HEK293T (cell line): ENCODE data around the gene LGALS8.
"Not testable (repeated sequence)": the region's sequence is repeated elsewhere in the genome, so short reads cannot be mapped to it uniquely, and the experiment has no call there.

Source experiments
- CTCF ChIA-PET: fragments of 350-600 bp; formaldehyde crosslinking; extraction: SDS; loops from one replicate; lab custom pipeline; 2021; ENCODE audit warnings: antibody characterized with exemption, inconsistent platforms; lab: Yijun Ruan, JAX
- POLR2A ChIA-PET: fragments of 350-600 bp; formaldehyde crosslinking; extraction: SDS; loops from one replicate; lab custom pipeline; 2020; ENCODE audit warnings: antibody characterized with exemption, inconsistent platforms; lab: Yijun Ruan, JAX
- DNase-seq: peaks from one replicate; pipeline ENCODE4 v3.0.0; 2012; ENCODE audit warnings: mixed read lengths; ENCODE audit errors: extremely low spot score
- ARNT ChIP-seq: fragments of 450-650 bp; IDR thresholded peaks from 2 replicates; pipeline ENCODE4 v1.6.1; 2017; ENCODE audit warnings: mild to moderate bottlenecking
- BHLHE40 ChIP-seq: fragments of 450-650 bp; IDR thresholded peaks from 2 replicates; pipeline ENCODE4 v1.6.1; 2016; ENCODE audit warnings: mild to moderate bottlenecking, moderate library complexity, borderline replicate concordance
- CTBP1 ChIP-seq: fragments of 450-650 bp; IDR thresholded peaks from 2 replicates; pipeline ENCODE4 v1.6.1; 2016; ENCODE audit warnings: borderline replicate concordance
- ELF4 ChIP-seq: fragments of 450-650 bp; IDR thresholded peaks from 2 replicates; pipeline ENCODE4 v1.6.1; 2017; ENCODE audit warnings: antibody characterized with exemption
- FOXA1 ChIP-seq: fragments of 450-650 bp; IDR thresholded peaks from 2 replicates; pipeline ENCODE4 v1.6.1; 2016; ENCODE audit warnings: mild to moderate bottlenecking
- FOXK2 ChIP-seq: fragments of 450-650 bp; IDR thresholded peaks from 2 replicates; pipeline ENCODE4 v1.6.1; 2016; ENCODE audit warnings: mild to moderate bottlenecking
- FOXM1 ChIP-seq: fragments of 450-650 bp; IDR thresholded peaks from 2 replicates; pipeline ENCODE4 v1.6.1; 2017; ENCODE audit warnings: mild to moderate bottlenecking, borderline replicate concordance
- HDGF ChIP-seq: fragments of 450-650 bp; IDR thresholded peaks from 2 replicates; pipeline ENCODE4 v1.6.1; 2017; ENCODE audit warnings: antibody characterized with exemption, borderline replicate concordance
- L3MBTL2 ChIP-seq: fragments of 450-650 bp; conservative IDR thresholded peaks from 2 replicates; pipeline ENCODE4 v1.6.1; 2016; ENCODE audit warnings: mild to moderate bottlenecking
- LEF1 ChIP-seq: fragments of 450-650 bp; IDR thresholded peaks from 2 replicates; pipeline ENCODE4 v1.6.1; 2017; ENCODE audit warnings: mild to moderate bottlenecking, borderline replicate concordance
- NFRKB ChIP-seq: fragments of 450-650 bp; IDR thresholded peaks from 2 replicates; pipeline ENCODE4 v1.6.1; 2016; ENCODE audit warnings: mild to moderate bottlenecking, moderate library complexity
- PKNOX1 ChIP-seq: fragments of 450-650 bp; IDR thresholded peaks from 2 replicates; pipeline ENCODE4 v1.6.1; 2016
- SP1 ChIP-seq: fragments of 450-650 bp; IDR thresholded peaks from 2 replicates; pipeline ENCODE4 v1.6.1; 2017
- SUZ12 ChIP-seq: fragments of 450-650 bp; IDR thresholded peaks from 2 replicates; pipeline ENCODE4 v1.6.1; 2016; ENCODE audit warnings: mild to moderate bottlenecking
- TARDBP ChIP-seq: fragments of 450-650 bp; IDR thresholded peaks from 2 replicates; pipeline ENCODE4 v1.6.1; 2016
- ZNF384 ChIP-seq: fragments of 450-650 bp; IDR thresholded peaks from 2 replicates; pipeline ENCODE4 v1.6.1; 2016

The LGALS8 gene

GRCh38 chr1:236495467-236496112, 28.2 kb upstream of the LGALS8 start:
- ChIA-PET POLR2A (no interaction called here), CTCF (interaction anchor here (0.6 to 1.4 kb wide), 2 partner anchors 8 to 337 kb away, joined by 3 read pairs; no protein-coding TSS in a partner anchor)
- TF ChIP-seq FOXA1 (no peak), HDGF (no peak), SUZ12 (no peak), NFRKB (no peak), SP1 (no peak), LEF1 (no peak), L3MBTL2 (no peak), BHLHE40 (no peak), FOXK2 (no peak), ARNT (no peak), FOXM1 (no peak), ELF4 (no peak), ZNF384 (no peak), CTBP1 (no peak), PKNOX1 (no peak), TARDBP (no peak)
- no peak for DNase-seq

GRCh38 chr1:236497908-236498307, 25.9 kb upstream of the LGALS8 start:
- ChIA-PET POLR2A (no interaction called here), CTCF (interaction anchor here (0.6 kb wide), 1 partner anchor 89 kb away, joined by 3 read pairs; no protein-coding TSS in a partner anchor)
- DNase-seq, result no peak
- TF ChIP-seq CTBP1, result no peak
- no peak for TF ChIP-seq HDGF
- TF ChIP-seq NFRKB, result no peak
- TF ChIP-seq PKNOX1, result no peak
- TF ChIP-seq ZNF384, result no peak
- no peak for TF ChIP-seq FOXA1

GRCh38 chr1:236501093-236501492, 22.7 kb upstream of the LGALS8 start:
- ChIA-PET POLR2A (no interaction called here), CTCF (interaction anchor here (0.9 kb wide), 1 partner anchor 11 kb away, joined by 3 read pairs; no protein-coding TSS in a partner anchor)
- TF ChIP-seq LEF1 (no peak), SP1 (no peak), FOXK2 (no peak), BHLHE40 (no peak), SUZ12 (no peak), ELF4 (no peak), CTBP1 (no peak), ARNT (no peak), HDGF (no peak), NFRKB (no peak), FOXA1 (no peak), TARDBP (no peak), L3MBTL2 (no peak), PKNOX1 (no peak), FOXM1 (no peak), ZNF384 (no peak)
- DNase-seq, result no peak

- ChIA-PET POLR2A (no interaction called here), CTCF (no interaction called here)
- no peak for DNase-seq
- TF ChIP-seq ARNT, result no peak
- TF ChIP-seq CTBP1, result no peak
- TF ChIP-seq HDGF, result no peak
- TF ChIP-seq SP1, result no peak
- TF ChIP-seq LEF1, result no peak
- no peak for TF ChIP-seq NFRKB
- TF ChIP-seq BHLHE40, result no peak
- TF ChIP-seq FOXA1, result no peak
- no peak for TF ChIP-seq ZNF384
- TF ChIP-seq ELF4, result no peak
- no peak for TF ChIP-seq SUZ12
- no peak for TF ChIP-seq FOXM1
- no peak for TF ChIP-seq TARDBP
- TF ChIP-seq FOXK2, result no peak
- TF ChIP-seq PKNOX1, result no peak
- TF ChIP-seq L3MBTL2, result no peak
Measured at GRCh38 chr1:236502579-236502971, 21.2 kb upstream of the LGALS8 start.

GRCh38 chr1:236502972-236503639, 20.7 kb upstream of the LGALS8 start:
- ChIA-PET CTCF (interaction anchor here (1.1 to 1.2 kb wide), 2 partner anchors 8 to 25 kb away, joined by 3 to 6 read pairs; no protein-coding TSS in a partner anchor), POLR2A (no interaction called here)
- DNase-seq, result peak; percentile 60
- TF ChIP-seq PKNOX1 (no peak), CTBP1 (no peak), LEF1 (no peak), HDGF (no peak), BHLHE40 (no peak), ELF4 (no peak), FOXK2 (no peak), TARDBP (no peak), ARNT (no peak), SP1 (no peak), FOXA1 (no peak), ZNF384 (no peak), L3MBTL2 (no peak), NFRKB (no peak), FOXM1 (no peak), SUZ12 (no peak)

- CTCF ChIA-PET, result interaction anchor here (1.2 kb wide), 1 partner anchor 23 kb away, joined by 6 read pairs; no protein-coding TSS in a partner anchor
- POLR2A ChIA-PET, DNase-seq: not testable (repeated sequence)
Measured at GRCh38 chr1:236504338-236504737, 19.4 kb upstream of the LGALS8 start.
